ENCODE results near the gene IST1.

The IST1 gene

GRCh38 chr16:71915350-71915749 lies 20.0 kb downstream of the IST1 start:
- no peak for DNase-seq (ENCODE audit: low read depth)
- TF ChIP-seq, protein P1, sequence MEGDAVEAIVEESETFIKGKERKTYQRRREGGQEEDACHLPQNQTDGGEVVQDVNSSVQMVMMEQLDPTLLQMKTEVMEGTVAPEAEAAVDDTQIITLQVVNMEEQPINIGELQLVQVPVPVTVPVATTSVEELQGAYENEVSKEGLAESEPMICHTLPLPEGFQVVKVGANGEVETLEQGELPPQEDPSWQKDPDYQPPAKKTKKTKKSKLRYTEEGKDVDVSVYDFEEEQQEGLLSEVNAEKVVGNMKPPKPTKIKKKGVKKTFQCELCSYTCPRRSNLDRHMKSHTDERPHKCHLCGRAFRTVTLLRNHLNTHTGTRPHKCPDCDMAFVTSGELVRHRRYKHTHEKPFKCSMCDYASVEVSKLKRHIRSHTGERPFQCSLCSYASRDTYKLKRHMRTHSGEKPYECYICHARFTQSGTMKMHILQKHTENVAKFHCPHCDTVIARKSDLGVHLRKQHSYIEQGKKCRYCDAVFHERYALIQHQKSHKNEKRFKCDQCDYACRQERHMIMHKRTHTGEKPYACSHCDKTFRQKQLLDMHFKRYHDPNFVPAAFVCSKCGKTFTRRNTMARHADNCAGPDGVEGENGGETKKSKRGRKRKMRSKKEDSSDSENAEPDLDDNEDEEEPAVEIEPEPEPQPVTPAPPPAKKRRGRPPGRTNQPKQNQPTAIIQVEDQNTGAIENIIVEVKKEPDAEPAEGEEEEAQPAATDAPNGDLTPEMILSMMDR (conservative IDR thresholded peaks at IDR 0.05; ENCODE audit: low read depth, low read length): no peak

GRCh38 chr16:71916397-71916920 lies 21.1 kb downstream of the IST1 start:
- TF ChIP-seq, protein P1 (conservative IDR thresholded peaks at IDR 0.05; ENCODE audit: low read depth, low read length): no peak
- no peak overlapping the region for H3K4me3 ChIP-seq (ENCODE audit: low read depth, low read length)
- peak; percentile 65 for DNase-seq (ENCODE audit: low read depth)

More at GRCh38 chr16:71915350-71915749, 20.0 kb downstream of the IST1 start:
- no peak overlapping the region for H3K4me3 ChIP-seq (ENCODE audit: low read depth, low read length)

DNA sequence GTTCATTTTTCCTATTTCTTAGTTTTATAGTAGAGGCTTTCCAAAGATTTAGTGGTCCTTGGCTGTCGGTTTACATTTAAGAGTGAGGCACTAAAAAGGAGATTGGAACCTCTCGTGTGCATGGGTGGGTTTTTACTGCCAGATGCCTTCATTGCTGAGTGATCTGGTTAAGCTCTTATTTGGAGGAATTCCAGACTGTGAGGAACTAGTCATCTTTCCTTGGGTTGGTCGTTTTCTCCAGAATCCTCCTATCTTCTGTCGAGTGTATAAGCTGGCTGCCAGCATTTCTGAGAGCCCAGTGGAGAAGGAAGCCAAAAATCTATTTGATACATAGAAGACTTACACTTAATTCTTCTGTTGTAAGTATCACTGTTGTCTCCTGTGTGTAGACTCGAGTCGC lies 22.6 kb downstream of the IST1 start:
- TF ChIP-seq, protein P1 (conservative IDR thresholded peaks at IDR 0.05; ENCODE audit: low read depth, low read length): no peak
- DNase-seq (ENCODE audit: low read depth): peak; percentile 49
- H3K4me3 ChIP-seq (ENCODE audit: low read depth, low read length): no peak overlapping the region

GRCh38 chr16:71919035-71919434 lies 23.7 kb downstream of the IST1 start:
- TF ChIP-seq, protein P1 (conservative IDR thresholded peaks at IDR 0.05; ENCODE audit: low read depth, low read length): no peak
- no peak for DNase-seq (ENCODE audit: low read depth)
- no peak overlapping the region for H3K4me3 ChIP-seq (ENCODE audit: low read depth, low read length)

- DNase-seq (ENCODE audit: low read depth): no peak
- TF ChIP-seq, protein P1 (conservative IDR thresholded peaks at IDR 0.05; ENCODE audit: low read depth, low read length): no peak
- no peak overlapping the region for H3K4me3 ChIP-seq (ENCODE audit: low read depth, low read length)
Measured at GRCh38 chr16:71920658-71921057, 25.3 kb downstream of the IST1 start.

DNA sequence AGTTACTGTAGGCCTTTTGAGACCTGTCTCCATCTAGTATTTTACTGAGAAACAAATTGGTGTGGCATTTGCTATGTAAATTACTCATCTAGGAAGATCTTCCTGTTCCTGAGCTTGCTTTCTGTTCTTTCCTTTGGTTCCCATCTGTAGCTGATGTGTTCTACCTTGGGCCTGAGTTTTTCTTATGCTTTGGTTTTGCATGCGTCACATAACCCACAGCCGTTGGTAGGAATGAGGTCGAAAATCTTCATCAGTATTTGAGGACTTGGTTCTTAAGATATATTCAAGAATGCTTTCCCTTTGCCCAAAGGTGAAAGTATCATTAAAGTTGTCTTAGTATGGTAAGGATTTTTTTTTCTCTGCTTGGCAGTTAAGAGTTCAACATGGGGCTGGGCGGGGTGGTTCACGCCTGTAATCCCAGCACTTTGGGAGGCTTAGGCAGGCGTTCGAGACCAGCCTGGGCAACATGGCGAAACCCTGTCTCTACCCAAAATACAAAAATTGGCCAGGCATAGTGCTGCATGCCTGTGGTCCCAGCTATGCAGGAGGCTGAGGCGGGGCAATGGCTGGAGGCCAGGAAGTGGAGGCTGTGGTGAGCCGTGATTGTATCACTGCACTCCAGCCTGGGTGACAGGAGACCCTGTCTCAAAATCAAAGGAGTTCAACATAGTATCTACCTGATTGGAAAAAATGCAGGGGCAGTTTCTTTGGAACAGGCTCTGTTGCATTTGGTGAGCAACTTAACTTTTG lies 28.8 kb downstream of the IST1 start:
- no peak overlapping the region for H3K4me3 ChIP-seq (ENCODE audit: low read depth, low read length)
- peak; percentile 59 for DNase-seq (ENCODE audit: low read depth)
- TF ChIP-seq, protein P1 (conservative IDR thresholded peaks at IDR 0.05; ENCODE audit: low read depth, low read length): no peak

GRCh38 chr16:71924710-71925109 lies 29.4 kb downstream of the IST1 start:
- no peak for DNase-seq (ENCODE audit: low read depth)
- TF ChIP-seq, protein P1 (conservative IDR thresholded peaks at IDR 0.05; ENCODE audit: low read depth, low read length): no peak
- H3K4me3 ChIP-seq (ENCODE audit: low read depth, low read length): no peak overlapping the region

All from choroid plexus epithelial cell (primary cell).